HCT116 (cell line): Measurements from ENCODE around the gene ETFDH. TPM values are rescaled to one million over a fixed set of nuclear protein-coding genes. Genes with fewer than 3 reads are reported as not detected.

ENCODE experiments used
- ATAC-seq: fragments of 200-7000 bp; cut with Tn5 transposase; 2 replicates; pipeline ENCODE4 v1.9.1; 2020; ENCODE audit warnings: mild to moderate bottlenecking, moderate library complexity
- BruUV-seq: library from RNA; stranded (reverse); fragments of 400-500 nt; replicated peaks from 2 replicates; lab custom pipeline; 2021; lab: Mats Ljungman, UMichigan
- CTCF ChIA-PET: fragments of 300-600 bp; sonication (Branson Sonifier 250); formaldehyde crosslinking; loops from one replicate; lab custom pipeline; 2021; ENCODE audit warnings: antibody characterized with exemption; lab: Charles Lee
- POLR2A ChIA-PET: fragments of 300-600, 350-600 bp; sonication (Branson Sonifier 250); formaldehyde crosslinking; loops from one replicate; lab custom pipeline; 2021; ENCODE audit warnings: antibody characterized with exemption; lab: Charles Lee
- RAD21 ChIA-PET, 2 experiments: fragments of 300-600 bp; sonication (Branson Sonifier 250); formaldehyde crosslinking; loops; one replicate each; lab custom pipeline; 2023; ENCODE audit warnings: low total read pairs in 2 of 2; ENCODE audit not compliant: uncharacterized antibody in 2 of 2, unreplicated experiment in 2 of 2, low non-redundant PET in 1 of 2; lab: Charles Lee
- DNase-seq: peaks from one replicate; pipeline ENCODE4 v3.0.0-alpha.2; 2010; ENCODE audit warnings: low read depth, low spot score
- H2AFZ ChIP-seq: fragments of 200-600 bp; shearing (Covaris generic), sonication (generic); 2 replicates; pipeline ENCODE4 v1.6.1; 2017; ENCODE audit warnings: low read depth, mixed run types, mixed read lengths, antibody characterized with exemption, low read length; ENCODE audit not compliant: poor library complexity, severe bottlenecking
- H3K27ac ChIP-seq: 2 replicates; pipeline ENCODE4 v1.5.1; 2012; ENCODE audit warnings: low read depth, low read length
- H3K27me3 ChIP-seq: fragments of 200-600 bp; sonication (generic); 2 replicates; pipeline ENCODE4 v1.6.1; 2016; ENCODE audit warnings: mixed run types, low read length, mixed read lengths; ENCODE audit not compliant: insufficient read depth
- H3K36me3 ChIP-seq, 2 experiments: fragments of 200-500 bp in 1 of 2; fragments of 200-600 bp in 1 of 2; sonication (Bioruptor generic) in 1 of 2; sonication (generic) in 1 of 2; 2 replicates each; pipeline versions ENCODE4 v1.5.1 to v1.6.1; 2014 to 2016; ENCODE audit warnings: low read length in 2 of 2, inconsistent platforms in 1 of 2, mixed read lengths in 1 of 2, mixed run types in 1 of 2; ENCODE audit not compliant: insufficient read depth in 2 of 2, control insufficient read depth in 1 of 2
- H3K4me1 ChIP-seq, 2 experiments: fragments of 200-600 bp in 1 of 2; sonication (generic) in 1 of 2; 2 replicates each; pipeline versions ENCODE4 v1.5.1 to v1.6.1; 2012 to 2017; ENCODE audit warnings: low read length in 2 of 2, inconsistent platforms in 1 of 2, mild to moderate bottlenecking in 1 of 2, mixed read lengths in 1 of 2, mixed run types in 1 of 2, moderate library complexity in 1 of 2; ENCODE audit not compliant: insufficient read depth in 2 of 2, control insufficient read depth in 1 of 2
- H3K4me2 ChIP-seq: fragments of 200-600 bp; sonication (generic); 2 replicates; pipeline ENCODE4 v1.6.1; 2017; ENCODE audit warnings: mixed run types, low read length, mixed read lengths
- H3K4me3 ChIP-seq, 2 experiments: fragments of 200-600 bp in 1 of 2; sonication (generic) in 1 of 2; replicated peaks in 1 of 2; 2 replicates each; pipeline ENCODE4 v1.5.1; 2011 to 2016; ENCODE audit warnings: low read length in 2 of 2, control low read depth in 1 of 2, low read depth in 1 of 2, mild to moderate bottlenecking in 1 of 2, mixed read lengths in 1 of 2, mixed run types in 1 of 2
- H3K79me2 ChIP-seq: fragments of 200-600 bp; sonication (generic); 2 replicates; pipeline ENCODE4 v1.6.1; 2017; ENCODE audit warnings: mild to moderate bottlenecking, mixed run types, low read length, moderate library complexity, mixed read lengths; ENCODE audit not compliant: insufficient read depth
- H3K9ac ChIP-seq: fragments of 200-600 bp; sonication (generic); 2 replicates; pipeline ENCODE4 v1.6.1; 2016; ENCODE audit warnings: low read length, mixed read lengths
- H3K9me2 ChIP-seq: fragments of 200-600 bp; sonication (generic), shearing (Covaris generic); 2 replicates; pipeline ENCODE4 v1.6.1; 2017; ENCODE audit warnings: mixed run types, mild to moderate bottlenecking, moderate library complexity; ENCODE audit not compliant: insufficient read depth
- H3K9me3 ChIP-seq, 2 experiments: fragments of 200-500 bp in 1 of 2; fragments of 200-600 bp in 1 of 2; sonication (Bioruptor generic) in 1 of 2; sonication (generic) in 1 of 2; 2 replicates each; pipeline ENCODE4 v1.6.1; 2014 to 2017; ENCODE audit warnings: low read length in 2 of 2, mixed read lengths in 2 of 2, inconsistent platforms in 1 of 2, low read depth in 1 of 2, mild to moderate bottlenecking in 1 of 2, mixed run types in 1 of 2, moderate library complexity in 1 of 2; ENCODE audit not compliant: control insufficient read depth in 1 of 2, insufficient read depth in 1 of 2
- H4K20me1 ChIP-seq: fragments of 200-600 bp; sonication (generic), shearing (Covaris generic); 2 replicates; pipeline ENCODE4 v1.6.1; 2017; ENCODE audit warnings: mixed run types, mild to moderate bottlenecking, moderate library complexity; ENCODE audit not compliant: insufficient read depth
- CBX3 ChIP-seq: IDR thresholded peaks from 2 replicates; pipeline ENCODE4 v1.6.1; 2012; ENCODE audit warnings: low read depth
- CEBPB ChIP-seq: IDR thresholded peaks from 2 replicates; pipeline ENCODE4 v1.6.1; 2012; ENCODE audit warnings: low read depth
- ELF1 ChIP-seq: IDR thresholded peaks from 2 replicates; pipeline ENCODE4 v1.6.1; 2012; ENCODE audit warnings: low read depth, borderline replicate concordance
- EZH2 ChIP-seq: fragments of 200-600 bp; sonication (generic); IDR thresholded peaks from 2 replicates; pipeline ENCODE4 v1.6.1; 2017; ENCODE audit warnings: antibody characterized with exemption, mixed run types
- EZH2phosphoT487 ChIP-seq: fragments of 200-600 bp; IDR thresholded peaks from 2 replicates; pipeline ENCODE4 v1.6.1; 2018; ENCODE audit warnings: antibody characterized with exemption, borderline replicate concordance
- JUND ChIP-seq: IDR thresholded peaks from 2 replicates; pipeline ENCODE4 v1.6.1; 2012
- POLR2A ChIP-seq: IDR thresholded peaks from 2 replicates; pipeline ENCODE4 v1.7.0; 2011; ENCODE audit warnings: borderline replicate concordance; ENCODE audit not compliant: insufficient read depth, insufficient read length; ENCODE audit errors: extremely low read depth
- REST ChIP-seq: IDR thresholded peaks from 2 replicates; pipeline ENCODE4 v1.6.1; 2012; ENCODE audit warnings: low read depth
- SIN3A ChIP-seq: IDR thresholded peaks from 2 replicates; pipeline ENCODE4 v1.6.1; 2012; ENCODE audit warnings: low read depth
- SP1 ChIP-seq: IDR thresholded peaks from 2 replicates; pipeline ENCODE4 v1.6.1; 2012; ENCODE audit warnings: low read depth
- YY1 ChIP-seq: IDR thresholded peaks from 2 replicates; pipeline ENCODE4 v1.6.1; 2011; ENCODE audit warnings: low read length, low read depth, moderate library complexity, mild to moderate bottlenecking; ENCODE audit not compliant: insufficient replicate concordance; ENCODE audit errors: extremely low read depth
- ZBTB33 ChIP-seq: IDR thresholded peaks from 2 replicates; pipeline ENCODE4 v1.6.1; 2011; ENCODE audit warnings: mild to moderate bottlenecking, low read length, moderate library complexity; ENCODE audit not compliant: insufficient replicate concordance; ENCODE audit errors: extremely low read depth
- ZFX ChIP-seq: fragments of 450-650 bp; IDR thresholded peaks from 2 replicates; pipeline ENCODE4 v1.6.1; 2017
- intact Hi-C: fragments of 100-400 bp; cut with micrococcal nuclease; formaldehyde crosslinking; loops from 2 replicates; pipeline ENCODE4 v1.10.0; 2022
- total RNA-seq: library from RNA; stranded (reverse); gene quantifications from one replicate; pipeline ENCODE4 v1.2.1, GENCODE V29; 2021; ENCODE audit not compliant: unreplicated experiment

Gene ETFDH
- total RNA-seq, 1 experiment from 2014 or later: 22.2 TPM

DNA sequence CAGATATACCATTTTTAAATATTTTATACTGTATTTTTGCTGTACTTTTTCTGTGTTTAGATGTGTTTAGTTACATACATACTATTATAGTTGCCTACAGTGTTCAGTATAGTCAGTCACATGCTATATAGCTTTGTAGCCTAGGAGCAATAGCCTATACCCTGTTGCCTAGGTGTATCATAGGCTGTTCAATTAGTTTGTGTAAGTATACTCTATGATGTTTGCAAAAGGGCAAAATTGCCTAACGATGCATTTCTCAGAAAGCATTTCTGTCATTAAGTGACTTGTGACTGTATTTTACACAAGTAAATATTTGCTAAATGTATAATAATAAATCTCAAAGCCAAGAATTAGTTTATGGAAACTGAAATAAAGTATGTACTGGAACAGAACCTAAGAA is 9.5 kb downstream of the ETFDH start:
- H2AFZ ChIP-seq: no peak overlapping the region
- ATAC-seq: no peak
- no peak for TF ChIP-seq SP1
- TF ChIP-seq SIN3A: no peak
- TF ChIP-seq CBX3: no peak
- no peak for TF ChIP-seq ELF1
- TF ChIP-seq POLR2A: no peak
- no peak for TF ChIP-seq ZBTB33
- TF ChIP-seq EZH2phosphoT487: no peak
- no peak for TF ChIP-seq JUND
- no peak for TF ChIP-seq ZFX
- TF ChIP-seq YY1: no peak
- no peak for TF ChIP-seq REST
- TF ChIP-seq EZH2: no peak
- TF ChIP-seq CEBPB: no peak
- H3K36me3 ChIP-seq: no peaks in the 10 kb centered on the region
- H3K79me2 ChIP-seq: no peaks in the 10 kb centered on the region
- DNase-seq: no peak
- H3K4me1 ChIP-seq: no peaks in the 10 kb centered on the region
- CTCF ChIA-PET: no interaction called here
- POLR2A ChIA-PET: no interaction called here
- no TSS peak for BruUV-seq
- H3K27me3 ChIP-seq: no peaks in the 10 kb centered on the region
- no peak overlapping the region for H3K9ac ChIP-seq
- no peaks in the 10 kb centered on the region for H3K9me3 ChIP-seq
- no peaks in the 10 kb centered on the region for H3K9me2 ChIP-seq
- H4K20me1 ChIP-seq: no peaks in the 10 kb centered on the region
- intact Hi-C loops: no loop called here
- H3K4me2 ChIP-seq: no peak overlapping the region
- H3K27ac ChIP-seq: no peak overlapping the region
- no peak overlapping the region for H3K4me3 ChIP-seq
- RAD21 ChIA-PET: no interaction called here
